SK-N-SH (cell line): ENCODE measurements around the gene NCOA4. TPM values are rescaled to one million over a fixed set of nuclear protein-coding genes. Genes with fewer than 3 reads are reported as not detected.

Experiments used
- CTCF ChIA-PET: fragments of 300-600, 350-600 bp; formaldehyde crosslinking; extraction: SDS; loops from one replicate; lab custom pipeline; 2021; lab: Yijun Ruan, JAX
- POLR2A ChIA-PET: fragments of 350-600 bp; sonication (Branson Sonifier 250); formaldehyde crosslinking; extraction: SDS; loops from one replicate; lab custom pipeline; 2020; ENCODE audit warnings: antibody characterized with exemption, inconsistent platforms; lab: Yijun Ruan, JAX
- DNase-seq: peaks from one replicate; pipeline ENCODE4 v3.0.0; 2012
- H2AFZ ChIP-seq: fragments of 200-600 bp; sonication (generic); 2 replicates; pipeline ENCODE4 v1.8.1; 2016; ENCODE audit warnings: antibody characterized with exemption, mild to moderate bottlenecking, low read depth
- H3F3A ChIP-seq: fragments of 200-600 bp; sonication (generic); replicated peaks from 2 replicates; pipeline ENCODE3; 2016; ENCODE audit warnings: antibody characterized with exemption, mild to moderate bottlenecking; ENCODE audit not compliant: insufficient read depth
- H3K27ac ChIP-seq, 2 experiments: fragments of 200-500 bp in 1 of 2; fragments of 200-600 bp in 1 of 2; sonication (Bioruptor generic) in 1 of 2; sonication (generic), shearing (Covaris generic) in 1 of 2; 2 replicates each; pipeline versions ENCODE4 v1.5.1 to v1.6.1; 2014 to 2016; ENCODE audit warnings: low read depth in 2 of 2, inconsistent platforms in 1 of 2, low read length in 1 of 2, mild to moderate bottlenecking in 1 of 2, mixed read lengths in 1 of 2
- H3K27me3 ChIP-seq: fragments of 200-600 bp; sonication (generic), shearing (Covaris generic); 2 replicates; pipeline ENCODE4 v1.6.1; 2016; ENCODE audit warnings: mixed run types; ENCODE audit not compliant: insufficient read depth
- H3K36me3 ChIP-seq, 2 experiments: fragments of 200-500 bp in 1 of 2; fragments of 200-600 bp in 1 of 2; sonication (Bioruptor generic) in 1 of 2; sonication (generic) in 1 of 2; replicated peaks in 1 of 2; 2 replicates each; pipeline versions ENCODE3 to v1.5.1; 2014 to 2016; ENCODE audit warnings: low read length in 1 of 2, mild to moderate bottlenecking in 1 of 2; ENCODE audit not compliant: insufficient read depth in 2 of 2, control insufficient read depth in 1 of 2
- H3K4me1 ChIP-seq, 2 experiments: fragments of 200-500 bp in 1 of 2; fragments of 200-600 bp in 1 of 2; sonication (Bioruptor generic) in 1 of 2; sonication (generic), shearing (Covaris generic) in 1 of 2; 2 replicates each; pipeline versions ENCODE4 v1.5.1 to v1.6.1; 2014 to 2016; ENCODE audit warnings: low read depth in 1 of 2, low read length in 1 of 2, mixed run types in 1 of 2; ENCODE audit not compliant: insufficient read depth in 2 of 2, control insufficient read depth in 1 of 2
- H3K4me2 ChIP-seq: fragments of 200-600 bp; sonication (generic), shearing (Covaris generic); 2 replicates; pipeline ENCODE4 v1.6.1; 2017; ENCODE audit warnings: mixed run types
- H3K4me3 ChIP-seq, 2 experiments: fragments of 200-500 bp in 1 of 2; fragments of 200-600 bp in 1 of 2; sonication (Bioruptor generic) in 1 of 2; sonication (generic), shearing (Covaris generic) in 1 of 2; 2 replicates each; pipeline versions ENCODE4 v1.5.1 to v1.8.1; 2014 to 2016; ENCODE audit warnings: low read depth in 2 of 2, inconsistent platforms in 1 of 2, low read length in 1 of 2, mild to moderate bottlenecking in 1 of 2, mixed read lengths in 1 of 2, moderate library complexity in 1 of 2
- H3K79me2 ChIP-seq: fragments of 200-600 bp; sonication (generic); 2 replicates; pipeline ENCODE4 v1.8.1; 2017; ENCODE audit warnings: mild to moderate bottlenecking; ENCODE audit not compliant: insufficient read depth
- H3K9ac ChIP-seq: fragments of 200-600 bp; sonication (generic); 2 replicates; pipeline ENCODE4 v1.6.1; 2017; ENCODE audit warnings: mixed run types
- H3K9me2 ChIP-seq: fragments of 200-600 bp; sonication (generic); 2 replicates; pipeline ENCODE4 v1.6.1; 2017; ENCODE audit warnings: mixed run types
- H3K9me3 ChIP-seq: fragments of 200-600 bp; sonication (generic); 2 replicates; pipeline ENCODE4 v1.6.1; 2017; ENCODE audit warnings: mixed run types, mild to moderate bottlenecking, moderate library complexity
- H4K20me1 ChIP-seq: fragments of 200-600 bp; sonication (generic); 2 replicates; pipeline ENCODE4 v1.6.1; 2017; ENCODE audit warnings: mild to moderate bottlenecking, mixed run types; ENCODE audit not compliant: insufficient read depth
- ELF1 ChIP-seq: IDR thresholded peaks from 2 replicates; pipeline ENCODE4 v1.4.0; 2012
- EP300 ChIP-seq, 2 experiments: IDR thresholded peaks; 2 replicates each; pipeline versions ENCODE4 v1.4.0 to v1.6.1; 2012; ENCODE audit warnings: borderline replicate concordance in 1 of 2, low read depth in 1 of 2, low read length in 1 of 2
- EZH2phosphoT487 ChIP-seq: fragments of 200-600 bp; sonication (generic); IDR thresholded peaks from 2 replicates; pipeline ENCODE4 v1.6.1; 2017; ENCODE audit warnings: low read depth, mixed run types, mild to moderate bottlenecking, antibody characterized with exemption, moderate library complexity, borderline replicate concordance
- FOXJ3 ChIP-seq: sonication (generic); formaldehyde crosslinking; IDR thresholded peaks from 2 replicates; pipeline ENCODE4 v1.5.1; 2020; ENCODE audit warnings: mild to moderate bottlenecking, missing genetic modification reagents
- GABPA ChIP-seq: IDR thresholded peaks from 2 replicates; pipeline ENCODE4 v1.4.0; 2012; ENCODE audit warnings: low read depth, mild to moderate bottlenecking
- GATA2 ChIP-seq: sonication (generic); formaldehyde crosslinking; IDR thresholded peaks from 2 replicates; pipeline ENCODE4 v1.5.0; 2020; ENCODE audit warnings: mild to moderate bottlenecking, missing genetic modification reagents
- IRF3 ChIP-seq: fragments of 150-350 bp; IDR thresholded peaks from 2 replicates; pipeline ENCODE4 v1.6.1; 2016; ENCODE audit warnings: mild to moderate bottlenecking, low read depth, low read length
- MAX ChIP-seq: IDR thresholded peaks from 2 replicates; pipeline ENCODE4 v1.4.0; 2012; ENCODE audit warnings: low read depth
- MEF2A ChIP-seq: IDR thresholded peaks from 2 replicates; pipeline ENCODE4 v1.4.0; 2012; ENCODE audit warnings: low read depth, borderline replicate concordance
- MXI1 ChIP-seq: IDR thresholded peaks from 2 replicates; pipeline ENCODE4 v1.6.1; 2012; ENCODE audit warnings: mild to moderate bottlenecking, low read depth, low read length, improper control_type of control experiment
- NFIC ChIP-seq: IDR thresholded peaks from 2 replicates; pipeline ENCODE4 v1.4.0; 2012; ENCODE audit warnings: borderline replicate concordance
- PBX3 ChIP-seq: IDR thresholded peaks from 2 replicates; pipeline ENCODE4; 2012
- POLR2AphosphoS5 ChIP-seq: IDR thresholded peaks from 2 replicates; pipeline ENCODE4 v1.6.1; 2012; ENCODE audit warnings: low read depth, low read length
- TAF1 ChIP-seq: IDR thresholded peaks from 2 replicates; pipeline ENCODE4 v1.6.1; 2012; ENCODE audit warnings: low read depth, mild to moderate bottlenecking, low read length, moderate library complexity, borderline replicate concordance
- TEAD4 ChIP-seq: IDR thresholded peaks from 2 replicates; pipeline ENCODE4 v1.4.0; 2012; ENCODE audit warnings: mild to moderate bottlenecking, borderline replicate concordance; ENCODE audit not compliant: insufficient read depth
- USF1 ChIP-seq: IDR thresholded peaks from 2 replicates; pipeline ENCODE4 v1.4.0; 2012; ENCODE audit warnings: low read depth, borderline replicate concordance
- YY1 ChIP-seq: IDR thresholded peaks from 2 replicates; pipeline ENCODE4 v1.4.0; 2012; ENCODE audit warnings: low read depth, mild to moderate bottlenecking
- WGBS: methylation state at CpG from one replicate; pipeline ENCODE4 v1.1.6; 2017; ENCODE audit warnings: low lambda C conversion rate; 5-methylcytosine and 5-hydroxymethylcytosine counted together
- polyA plus RNA-seq, 3 experiments: library from polyadenylated mRNA; depleted of rRNA; stranded (reverse); fragments of >200 nt; gene quantifications; 2 replicates each; pipeline ENCODE4 v1.2.3, GENCODE V29; 2012

Gene NCOA4
- polyA plus RNA-seq, 1 of the 3 experiments (the other 2 are of a cell fraction), result 30.3 TPM

GRCh38 chr10:46019177-46019528 lies 11.3 kb downstream of the NCOA4 start (continued):
- TF ChIP-seq MEF2A (no peak), TAF1 (no peak), IRF3 (no peak), NFIC (no peak), MAX (no peak), FOXJ3 (CRISPR knock-in tag) (no peak)

GRCh38 chr10:46018453-46019176 lies 11.8 kb downstream of the NCOA4 start:
- Histone ChIP-seq H3K4me2 (0 out of 2 replicates have a peak overlapping the region, but pooled peaks have one; percentile 11), H3K4me1 (peaks cover 7 to 22% of the 10 kb centered on the region in 2 experiments), H3K9ac (no peak overlapping the region), H3K4me3 (no peak overlapping the region), H4K20me1 (peaks cover 30% of the 10 kb centered on the region), H3K36me3 (peaks cover 26 to 32% of the 10 kb centered on the region in 2 experiments), H2AFZ (no peak overlapping the region), H3K9me3 (no peaks in the 10 kb centered on the region), H3K27ac (peak overlapping the region in 1 of 2 experiments; percentile 5; a peak in 1 of 4 replicates)
- WGBS, result 63% methylated on average over 2 of the region's 2 CpGs
- POLR2A ChIA-PET, result no interaction called here
- TF ChIP-seq EP300 (IDR thresholded peaks at IDR 0.05; ENCODE audit: borderline replicate concordance in 1 of 2, low read depth in 1 of 2, low read length in 1 of 2) (no peak), POLR2AphosphoS5 (no peak), NFIC (no peak), YY1 (no peak)
- TF ChIP-seq, all 33 proteins: peak for 0
- Histone ChIP-seq H3K9me2 (no peaks in the 10 kb centered on the region), H3K79me2 (peaks cover 87% of the 10 kb centered on the region), H3F3A (peaks cover 14% of the 10 kb centered on the region), H3K27me3 (no peaks in the 10 kb centered on the region)
- CTCF ChIA-PET, result interaction anchor here (0.6 to 4.1 kb wide), 3 partner anchors 10 to 770 kb away, joined by 3 to 24 read pairs (median 3); partner anchors contain the start of gene NCOA4
- no peak for DNase-seq

- Histone ChIP-seq H3K9me3 (no peaks in the 10 kb centered on the region), H3K9ac (no peak overlapping the region), H4K20me1 (peaks cover 30% of the 10 kb centered on the region), H3K4me2 (no peak overlapping the region), H3K36me3 (peaks cover 35 to 38% of the 10 kb centered on the region in 2 experiments), H3F3A (peaks cover 11% of the 10 kb centered on the region), H3K4me1 (peaks cover 5 to 22% of the 10 kb centered on the region in 2 experiments), H3K79me2 (peaks cover 83% of the 10 kb centered on the region), H3K27me3 (no peaks in the 10 kb centered on the region), H3K27ac (no peak overlapping the region), H3K4me3 (no peak overlapping the region), H3K9me2 (no peaks in the 10 kb centered on the region), H2AFZ (no peak overlapping the region)
- DNase-seq, result no peak
- ChIA-PET POLR2A (no interaction called here), CTCF (interaction anchor here (1.0 to 4.1 kb wide), 3 partner anchors 11 to 212 kb away, joined by 3 to 24 read pairs (median 4); partner anchors contain the start of gene NCOA4)
- WGBS, result 98% methylated on average over 2 of the region's 2 CpGs
- TF ChIP-seq GATA2 (CRISPR knock-in tag) (no peak), PBX3 (no peak), FOXJ3 (CRISPR knock-in tag) (no peak), USF1 (no peak), TAF1 (no peak), GABPA (no peak), IRF3 (no peak), POLR2AphosphoS5 (no peak), TEAD4 (no peak), MXI1 (no peak), EZH2phosphoT487 (no peak), ELF1 (no peak)
These were observed 12.7 kb downstream of the NCOA4 start for GRCh38 chr10:46017733-46018132.
